HepG2 (cell line): ENCODE results near the gene RNASE7. TPM values are rescaled to one million over a fixed set of nuclear protein-coding genes. Genes with fewer than 3 reads are reported as not detected.

Source experiments
- EP300 ChIP-seq, 3 experiments: sonication (generic) in 1 of 3; formaldehyde crosslinking in 1 of 3; IDR thresholded peaks; 2 replicates each; pipeline versions ENCODE4 v1.5.1 to v1.6.1; 2011 to 2020; ENCODE audit warnings: low read depth in 2 of 3, low read length in 2 of 3, borderline replicate concordance in 1 of 3, improper control_type of control experiment in 1 of 3, mild to moderate bottlenecking in 1 of 3, missing genetic modification reagents in 1 of 3, moderate library complexity in 1 of 3
- GATA4 ChIP-seq: sonication (generic); IDR thresholded peaks from 2 replicates; pipeline ENCODE4 v1.6.1; 2016; ENCODE audit warnings: antibody characterized with exemption, low read depth, borderline replicate concordance
- ISL2 ChIP-seq: sonication (generic); formaldehyde crosslinking; IDR thresholded peaks from 2 replicates; pipeline ENCODE4 v1.5.0; 2020; ENCODE audit warnings: missing genetic modification reagents
- RNF219 ChIP-seq: sonication (generic); formaldehyde crosslinking; IDR thresholded peaks from 2 replicates; pipeline ENCODE4 v1.5.0; 2020; ENCODE audit warnings: mild to moderate bottlenecking, missing genetic modification reagents
- SALL2 ChIP-seq: sonication (generic); formaldehyde crosslinking; IDR thresholded peaks from 2 replicates; pipeline ENCODE4 v1.8.1; 2023; ENCODE audit warnings: mild to moderate bottlenecking, missing genetic modification reagents, inconsistent platforms
- SIN3B ChIP-seq: fragments of 150-350 bp; IDR thresholded peaks from 2 replicates; pipeline ENCODE4 v1.6.1; 2014; ENCODE audit warnings: low read length
- SMAD9 ChIP-seq: sonication (generic); formaldehyde crosslinking; IDR thresholded peaks from 2 replicates; pipeline ENCODE4 v1.5.1; 2020; ENCODE audit warnings: mild to moderate bottlenecking, missing genetic modification reagents
- SYNCRIP ChIP-seq: fragments of 200-400 bp; formaldehyde crosslinking; IDR thresholded peaks from 2 replicates; pipeline ENCODE4 v1.6.1; 2018; ENCODE audit warnings: mild to moderate bottlenecking, low read depth, low read length; ENCODE audit not compliant: insufficient read depth
- TAF15 ChIP-seq: fragments of 200-400 bp; formaldehyde crosslinking; IDR thresholded peaks from one replicate; pipeline ENCODE4 v1.6.1; 2018; ENCODE audit warnings: mild to moderate bottlenecking, low read depth, low read length; ENCODE audit not compliant: poor library complexity, severe bottlenecking
- YY1 ChIP-seq: IDR thresholded peaks from 2 replicates; pipeline ENCODE4 v1.6.1; 2011; ENCODE audit warnings: low read length, low read depth, moderate library complexity, mild to moderate bottlenecking; ENCODE audit not compliant: insufficient read depth, insufficient replicate concordance
- ZFP41 ChIP-seq: sonication (generic); formaldehyde crosslinking; IDR thresholded peaks from 2 replicates; pipeline ENCODE4 v1.4.0; 2020; ENCODE audit warnings: mild to moderate bottlenecking, missing genetic modification reagents, borderline replicate concordance
- ZFP82 ChIP-seq: sonication (generic); formaldehyde crosslinking; IDR thresholded peaks from 2 replicates; pipeline ENCODE4 v1.5.1; 2020; ENCODE audit warnings: mild to moderate bottlenecking, missing genetic modification reagents, borderline replicate concordance
- ZHX1 ChIP-seq: sonication (generic); formaldehyde crosslinking; IDR thresholded peaks from 2 replicates; pipeline ENCODE4 v1.8.1; 2022; ENCODE audit warnings: low read depth, mild to moderate bottlenecking, missing genetic modification reagents
- ZNF354B ChIP-seq: sonication (generic); formaldehyde crosslinking; IDR thresholded peaks from 2 replicates; pipeline ENCODE4 v1.8.0; 2022; ENCODE audit warnings: mild to moderate bottlenecking, missing genetic modification reagents
- ZNF597 ChIP-seq: sonication (generic); formaldehyde crosslinking; IDR thresholded peaks from 2 replicates; pipeline ENCODE4 v1.5.0; 2020; ENCODE audit warnings: missing genetic modification reagents
- polyA plus RNA-seq, 8 experiments: library from polyadenylated mRNA; depleted of rRNA in 3 of 8; stranded (reverse) in 7 of 8; unstranded in 1 of 8; fragments of >200 nt; fragmentation: Illumina TruSeq in 4 of 8; extraction: Trizol in 4 of 8; gene quantifications; 2 replicates each; pipeline versions ENCODE4 v1.2.1 to v1.2.3, GENCODE V29; 2011 to 2016; ENCODE audit warnings: low read depth in 4 of 8, missing spikeins in 1 of 8, mixed read lengths in 1 of 8; ENCODE audit not compliant: insufficient read depth in 1 of 8
- total RNA-seq, 5 experiments: library from RNA; depleted of rRNA; stranded (reverse); fragments of >200 nt; fragmentation: Illumina TruSeq; extraction: Trizol; gene quantifications; 2 replicates each; pipeline ENCODE4 v1.2.3, GENCODE V29; 2016; ENCODE audit warnings: low read depth in 1 of 5

RNASE7 gene
- total and polyA plus RNA-seq, 2 of the 13 experiments (the other 11 are each of a cell fraction or from before 2014, with no cell fraction given): 0.04 TPM; not detected in 1

- no peak; the same call in 1 of the 2 replicates for TF ChIP-seq RNF219 (CRISPR knock-in tag)
- no peak for TF ChIP-seq ZNF354B
- TF ChIP-seq ZFP41: no peak
- peak; percentile 46 for TF ChIP-seq YY1
- TF ChIP-seq ZHX1 (CRISPR knock-in tag): 0 out of 2 replicates have a peak, but pooled peaks have one; percentile 52
- no peak for TF ChIP-seq SYNCRIP
- TF ChIP-seq EP300 (IDR thresholded peaks at IDR 0.05; ENCODE audit: low read depth in 2 of 2, low read length in 2 of 2): peak; percentile 89 to 99; a peak in 3 of 4 replicates
- TF ChIP-seq EP300 (CRISPR knock-in tag; IDR thresholded peaks at IDR 0.05; ENCODE audit: borderline replicate concordance): peak; percentile 95
- TF ChIP-seq SIN3B: no peak
- TF ChIP-seq ZFP82 (CRISPR knock-in tag): peak; percentile 86; the same call in 1 of the 2 replicates
- TF ChIP-seq ZNF597 (CRISPR knock-in tag): no peak
- TF ChIP-seq SMAD9 (CRISPR knock-in tag): no peak
- TF ChIP-seq ISL2: peak; percentile 96
- TF ChIP-seq TAF15: no peak
- 0 out of 2 replicates have a peak, but pooled peaks have one; percentile 30 for TF ChIP-seq SALL2 (CRISPR knock-in tag)
- peak; percentile 94; the same call in 1 of the 2 replicates for TF ChIP-seq GATA4
Measured at GRCh38 chr14:21054123-21054767, 12.1 kb downstream of the RNASE7 start (continued).
